GM15510 (cell line): ENCODE results near the gene PGRMC2.

Source experiments
- POLR2A ChIP-seq: IDR thresholded peaks from 3 replicates; pipeline ENCODE4 v1.6.1; 2011; ENCODE audit warnings: borderline replicate concordance; ENCODE audit not compliant: insufficient read length; ENCODE audit errors: extremely low read depth

PGRMC2 gene

GRCh38 chr4:128249787-128250668 is 37.6 kb downstream of the PGRMC2 start:
- no peak for TF ChIP-seq POLR2A

GRCh38 chr4:128247906-128248305 is 39.7 kb downstream of the PGRMC2 start:
- TF ChIP-seq POLR2A = no peak

GRCh38 chr4:128244379-128244778 is 43.2 kb downstream of the PGRMC2 start:
- TF ChIP-seq POLR2A = no peak

GRCh38 chr4:128242601-128243000 is 45.0 kb downstream of the PGRMC2 start:
- no peak for TF ChIP-seq POLR2A

- TF ChIP-seq POLR2A = no peak
These were observed 45.6 kb downstream of the PGRMC2 start for GRCh38 chr4:128241981-128242380.

- no peak for TF ChIP-seq POLR2A
These were observed 46.1 kb downstream of the PGRMC2 start for GRCh38 chr4:128241425-128241913.

- TF ChIP-seq POLR2A = no peak
These were observed 46.6 kb downstream of the PGRMC2 start for GRCh38 chr4:128241019-128241418.

DNA sequence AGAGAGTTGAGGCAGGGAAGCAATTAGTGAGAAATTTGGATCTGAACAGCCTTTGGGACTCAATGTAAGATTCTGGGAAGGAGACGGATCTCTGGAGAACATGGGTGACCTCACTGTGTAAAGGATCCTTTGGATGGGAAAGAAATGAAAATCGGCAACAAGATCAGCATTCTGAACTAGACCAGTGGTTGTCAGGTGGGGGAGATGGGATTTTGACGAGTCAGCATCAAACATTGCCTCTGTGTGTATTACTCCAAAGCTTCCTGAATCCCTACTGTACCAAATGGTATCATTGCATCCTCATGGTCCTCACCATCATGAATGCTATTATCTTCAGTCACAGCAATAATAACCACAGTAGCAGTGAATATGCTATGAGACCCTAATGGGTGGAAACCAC is 52.8 kb downstream of the PGRMC2 start:
- no peak for TF ChIP-seq POLR2A

- no peak for TF ChIP-seq POLR2A
These were observed 54.9 kb downstream of the PGRMC2 start for GRCh38 chr4:128232719-128233118.

DNA sequence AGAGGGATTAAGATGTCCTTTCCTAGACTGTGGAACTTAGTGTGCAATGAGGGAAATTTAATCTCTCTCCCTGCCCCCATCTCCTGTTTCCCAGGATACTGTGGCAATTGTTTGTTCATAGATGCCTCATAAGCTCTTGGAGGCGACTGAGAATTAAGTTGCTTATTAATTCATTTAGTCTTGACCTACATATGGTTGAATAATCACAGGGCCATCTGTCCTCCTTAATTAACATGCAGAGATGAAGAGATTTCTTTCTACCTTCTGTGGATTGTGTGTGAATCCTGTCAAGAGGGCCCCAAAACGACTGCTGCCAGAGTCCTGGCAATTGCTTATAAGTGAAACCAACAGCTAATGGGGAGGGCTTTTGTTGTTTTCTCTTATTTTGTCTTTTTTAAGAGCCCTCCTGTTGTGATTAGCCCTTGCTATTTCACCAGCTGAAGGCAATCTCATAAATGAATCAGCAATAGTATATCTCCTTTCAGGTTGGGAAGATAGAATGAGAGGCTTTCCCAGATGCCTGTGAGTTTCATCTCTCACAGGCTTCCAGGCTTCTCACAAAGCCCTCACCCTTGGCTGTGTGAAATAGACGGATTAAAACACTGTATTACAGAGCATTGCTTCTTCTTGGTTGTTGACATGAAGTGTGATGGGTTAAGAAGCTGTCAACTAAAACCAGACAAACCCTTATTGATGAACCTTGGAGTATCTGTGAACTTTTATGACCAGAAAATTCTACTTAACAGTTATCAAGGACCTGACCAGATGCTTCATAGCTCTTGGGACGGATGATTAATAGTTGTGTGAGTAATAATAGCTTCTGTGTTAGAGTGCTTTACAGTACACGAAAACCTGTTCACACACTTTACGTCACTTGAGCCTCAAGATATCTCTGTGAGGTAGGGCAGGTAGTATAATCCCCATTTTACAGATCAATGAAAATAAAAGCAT is 58.5 kb downstream of the PGRMC2 start:
- no peak for TF ChIP-seq POLR2A

DNA sequence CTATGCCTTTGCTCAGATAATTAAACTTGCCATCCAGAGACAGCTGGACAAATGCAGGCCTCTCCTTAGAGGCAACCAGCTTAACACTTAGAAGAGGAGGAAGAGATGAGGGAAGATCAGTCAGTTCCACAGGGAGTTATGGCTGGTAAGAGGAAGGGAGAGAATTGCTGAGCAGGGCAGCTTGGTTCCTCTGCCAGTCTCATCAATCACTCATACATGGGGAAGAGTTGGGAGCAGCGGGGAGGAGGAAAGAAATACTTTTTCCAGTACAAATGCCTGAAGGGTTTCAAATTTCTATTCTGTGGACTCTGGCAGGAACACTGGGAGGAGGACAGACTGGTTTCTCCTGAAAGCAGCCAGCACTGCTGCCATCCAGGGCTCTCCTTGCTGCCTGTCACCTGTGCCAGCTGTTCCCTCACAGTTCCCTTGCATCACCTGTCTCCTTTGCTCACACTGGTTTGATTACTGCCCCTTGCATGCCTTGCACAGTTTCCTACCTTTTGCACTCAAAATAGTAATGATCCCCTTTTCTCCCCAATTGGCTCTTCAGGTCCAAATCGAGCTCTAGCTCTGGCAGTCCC is 59.5 kb downstream of the PGRMC2 start:
- TF ChIP-seq POLR2A = no peak

GRCh38 chr4:128225148-128225547 is 62.5 kb downstream of the PGRMC2 start:
- no peak for TF ChIP-seq POLR2A

DNA sequence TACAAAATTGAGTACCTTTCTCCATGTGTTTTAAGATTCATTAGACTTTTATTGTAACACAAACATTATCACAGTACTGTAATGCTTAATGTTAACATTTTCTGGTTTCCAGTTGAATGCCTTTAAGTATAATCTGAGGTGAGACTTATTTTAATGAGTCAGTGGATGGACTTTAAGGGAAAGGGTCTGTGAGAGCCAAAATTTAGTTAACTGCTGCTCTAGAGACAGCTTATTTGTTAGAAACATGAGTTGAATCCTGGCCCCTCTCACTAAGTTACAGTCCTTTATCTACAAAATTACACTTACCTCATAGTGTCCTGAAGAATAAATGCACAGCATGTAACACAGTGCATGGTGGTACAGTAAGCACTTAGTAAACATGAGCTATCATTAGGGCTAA is 66.0 kb downstream of the PGRMC2 start:
- no peak for TF ChIP-seq POLR2A

- TF ChIP-seq POLR2A = no peak
These were observed 67.1 kb downstream of the PGRMC2 start for GRCh38 chr4:128220286-128221235.
